Endothelial cell of umbilical vein (primary cell): ENCODE results near the gene MRGPRD. TPM values are rescaled to one million over a fixed set of nuclear protein-coding genes. Genes with fewer than 3 reads are reported as not detected.

Experiments
- BruUV-seq: library from RNA; stranded (reverse); fragments of 400-500 nt; replicated peaks from 2 replicates; lab custom pipeline; 2021; lab: Mats Ljungman, UMichigan
- CTCF ChIA-PET: fragments of 300-600, 350-600 bp; sonication (Branson Sonifier 250); formaldehyde crosslinking; loops from one replicate; lab custom pipeline; 2021; ENCODE audit warnings: antibody characterized with exemption, inconsistent platforms; lab: Charles Lee
- POLR2A ChIA-PET: fragments of 300-600, 350-600 bp; sonication (Branson Sonifier 250); formaldehyde crosslinking; loops from one replicate; lab custom pipeline; 2021; ENCODE audit warnings: antibody characterized with exemption, inconsistent platforms; lab: Charles Lee
- DNase-seq: peaks from one replicate; pipeline ENCODE4 v3.0.0-alpha.2; 2011; ENCODE audit warnings: low read depth, low spot score
- FAIRE-seq: peaks from 2 replicates; lab custom pipeline; 2011; peaks lifted over from hg19 to GRCh38; lab: Jason Lieb, UNC
- H2AFZ ChIP-seq: 2 replicates; pipeline ENCODE4 v1.6.0; 2012; ENCODE audit warnings: low read depth, low read length, control low read depth, inconsistent platforms
- H3K27ac ChIP-seq: 2 replicates; pipeline ENCODE4 v1.5.1; 2011; ENCODE audit warnings: low read depth, mild to moderate bottlenecking, control low read depth, low read length, moderate library complexity; ENCODE audit not compliant: insufficient read depth
- H3K27me3 ChIP-seq, 2 experiments: 2 replicates each; pipeline versions ENCODE4 v1.6.0 to v1.6.1; 2011; ENCODE audit warnings: low read length in 2 of 2, mixed read lengths in 1 of 2; ENCODE audit not compliant: control insufficient read depth in 2 of 2, insufficient read depth in 2 of 2
- H3K36me3 ChIP-seq, 2 experiments: 2 replicates in 1 of 2; 3 replicates in 1 of 2; pipeline ENCODE4 v1.5.1; 2011; ENCODE audit warnings: low read length in 2 of 2, mild to moderate bottlenecking in 1 of 2, moderate library complexity in 1 of 2; ENCODE audit not compliant: control insufficient read depth in 2 of 2, insufficient read depth in 2 of 2; ENCODE audit errors: extremely low read depth in 1 of 2
- H3K4me1 ChIP-seq: 3 replicates; pipeline ENCODE4 v1.5.1; 2011; ENCODE audit warnings: mild to moderate bottlenecking, low read length; ENCODE audit not compliant: control insufficient read depth, insufficient read depth; ENCODE audit errors: extremely low read depth
- H3K4me2 ChIP-seq: 2 replicates; pipeline ENCODE4 v1.6.1; 2011; ENCODE audit warnings: low read length, control low read depth, mixed read lengths; ENCODE audit not compliant: insufficient read depth
- H3K4me3 ChIP-seq, 3 experiments: fragments of 200-600 bp in 1 of 3; sonication (generic), shearing (Covaris generic) in 1 of 3; replicated peaks in 1 of 3; 2 replicates each; pipeline ENCODE4 v1.5.1; 2011 to 2016; ENCODE audit warnings: control low read depth in 3 of 3, low read length in 3 of 3, mild to moderate bottlenecking in 2 of 3, inconsistent platforms in 1 of 3, low read depth in 1 of 3, moderate library complexity in 1 of 3; ENCODE audit not compliant: insufficient read depth in 1 of 3
- H3K79me2 ChIP-seq: 2 replicates; pipeline ENCODE4 v1.6.0; 2012; ENCODE audit warnings: low read length, inconsistent platforms; ENCODE audit not compliant: control insufficient read depth, insufficient read depth
- H3K9ac ChIP-seq: replicated peaks from 2 replicates; pipeline ENCODE3; 2011; ENCODE audit warnings: low read length, control low read depth; ENCODE audit not compliant: insufficient read depth; ENCODE audit errors: extremely low read depth
- H3K9me1 ChIP-seq: replicated peaks from 3 replicates; pipeline ENCODE4 v1.6.0; 2011; ENCODE audit warnings: mild to moderate bottlenecking, low read length; ENCODE audit not compliant: control insufficient read depth, insufficient read depth; ENCODE audit errors: extremely low read depth
- H3K9me3 ChIP-seq: replicated peaks from 2 replicates; pipeline ENCODE4 v1.5.1; 2012; ENCODE audit warnings: low read length, inconsistent platforms; ENCODE audit not compliant: control insufficient read depth, insufficient read depth
- H4K20me1 ChIP-seq: replicated peaks from 2 replicates; pipeline ENCODE3; 2011; ENCODE audit warnings: mild to moderate bottlenecking, low read length; ENCODE audit not compliant: control insufficient read depth, insufficient read depth; ENCODE audit errors: extremely low read depth
- CTCF ChIP-seq, 2 donors: IDR thresholded peaks; 1 replicate in 1 of 2; 2 replicates in 1 of 2; pipeline ENCODE4 v1.5.1; 2011; ENCODE audit warnings: low read length in 2 of 2, mild to moderate bottlenecking in 2 of 2, moderate library complexity in 2 of 2, control low read depth in 1 of 2, inconsistent platforms in 1 of 2, low read depth in 1 of 2; ENCODE audit not compliant: insufficient read depth in 1 of 2; ENCODE audit errors: extremely low read depth in 1 of 2
- EZH2 ChIP-seq: IDR thresholded peaks from 2 replicates; pipeline ENCODE4 v1.6.1; 2012; ENCODE audit warnings: borderline replicate concordance, low read depth, mild to moderate bottlenecking, moderate library complexity, low read length, inconsistent platforms; ENCODE audit not compliant: severe bottlenecking
- FOS ChIP-seq: IDR thresholded peaks from 2 replicates; pipeline ENCODE4 v1.6.1; 2011; ENCODE audit warnings: mild to moderate bottlenecking, low read length, moderate library complexity, borderline replicate concordance; ENCODE audit not compliant: insufficient read depth
- GATA2 ChIP-seq: IDR thresholded peaks from 2 replicates; pipeline ENCODE4 v1.7.0; 2011; ENCODE audit warnings: low read depth, mild to moderate bottlenecking, moderate library complexity, mixed read lengths, low read length; ENCODE audit not compliant: insufficient read length, insufficient read depth
- JUN ChIP-seq: IDR thresholded peaks from 2 replicates; pipeline ENCODE4 v1.6.1; 2011; ENCODE audit warnings: borderline replicate concordance, low read depth; ENCODE audit not compliant: insufficient read length, insufficient read depth
- MAX ChIP-seq: IDR thresholded peaks from 2 replicates; pipeline ENCODE4 v1.6.1; 2011; ENCODE audit not compliant: insufficient read depth, insufficient read length
- MYC ChIP-seq: IDR thresholded peaks from one replicate; pipeline ENCODE4 v1.6.1; 2011; ENCODE audit warnings: mild to moderate bottlenecking, low read depth, low read length
- POLR2A ChIP-seq: IDR thresholded peaks from 2 replicates; pipeline ENCODE4 v1.6.1; 2012; ENCODE audit warnings: low read depth, mild to moderate bottlenecking, control low read depth, low read length
- POLR2AphosphoS5 ChIP-seq: IDR thresholded peaks from 2 replicates; pipeline ENCODE4 v1.6.1; 2012; ENCODE audit warnings: low read depth, mild to moderate bottlenecking, control low read depth, low read length, moderate library complexity; ENCODE audit not compliant: insufficient read depth
- dilution Hi-C: fragments of 300-500 bp; cut with MboI; formaldehyde crosslinking; loops from one replicate; pipeline ENCODE4 v1.15.0; 2019; ENCODE audit warnings: low sequenced_read_pairs; ENCODE audit not compliant: extremely low pct_ligation_motif_present
- intact Hi-C: fragments of 100-400 bp; cut with micrococcal nuclease; formaldehyde crosslinking; loops from one replicate; pipeline ENCODE4 v1.10.0; 2022
- polyA plus RNA-seq, 4 experiments: library from polyadenylated mRNA; depleted of rRNA in 3 of 4; stranded (reverse) in 3 of 4; unstranded in 1 of 4; fragments of >200 nt; gene quantifications; 2 replicates each; pipeline versions ENCODE4 v1.2.1 to v1.2.3, GENCODE V29; 2011 to 2012; ENCODE audit warnings: missing spikeins in 1 of 4
- total RNA-seq: library from RNA; stranded (reverse); gene quantifications from 2 replicates; pipeline ENCODE4 v1.2.3, GENCODE V29; 2021

The MRGPRD gene
- total and polyA plus RNA-seq, 2 donors (not counting 3 experiments of a cell fraction or from before 2014, with no cell fraction given): not detected

GRCh38 chr11:69004411-69005182, 23.8 kb upstream of the MRGPRD start:
- Histone ChIP-seq H3K9me3 (no peaks in the 10 kb centered on the region), H3K9me1 (no peaks in the 10 kb centered on the region), H4K20me1 (no peaks in the 10 kb centered on the region), H3K27ac (no peak overlapping the region), H3K4me1 (peaks cover 4% of the 10 kb centered on the region), H3K79me2 (no peaks in the 10 kb centered on the region), H3K4me2 (no peak overlapping the region), H3K36me3 (no peaks in the 10 kb centered on the region), H3K9ac (no peak overlapping the region), H3K4me3 (no peak overlapping the region), H2AFZ (no peak overlapping the region), H3K27me3 (peaks cover 0 to 2% of the 10 kb centered on the region in 2 experiments)
- no TSS peak for BruUV-seq
- CTCF ChIA-PET: no interaction called here
- POLR2A ChIA-PET: no interaction called here
- intact Hi-C loops: no loop called here
- no peak for DNase-seq
- dilution Hi-C loops: no loop called here
- no peak for FAIRE-seq
- TF ChIP-seq MAX (no peak), GATA2 (no peak), POLR2AphosphoS5 (no peak), FOS (no peak), JUN (no peak)

- H3K36me3 ChIP-seq: no peaks in the 10 kb centered on the region
- H3K9ac ChIP-seq: no peak overlapping the region
- H3K27ac ChIP-seq: no peak overlapping the region
- TF ChIP-seq MAX: no peak
- TF ChIP-seq EZH2: no peak
- TF ChIP-seq MYC: no peak
- TF ChIP-seq POLR2AphosphoS5: no peak
- TF ChIP-seq POLR2A: no peak
- TF ChIP-seq CTCF (IDR thresholded peaks at IDR 0.05; ENCODE audit: extremely low read depth in 1 of 2, insufficient read depth in 1 of 2, low read depth in 1 of 2, low read length in 2 of 2): no peak
- no peak for TF ChIP-seq JUN
- no peak for TF ChIP-seq GATA2
- peaks cover 4% of the 10 kb centered on the region for H3K4me1 ChIP-seq
- H4K20me1 ChIP-seq: no peaks in the 10 kb centered on the region
- H3K9me1 ChIP-seq: no peaks in the 10 kb centered on the region
- H3K4me2 ChIP-seq: no peak overlapping the region
- FAIRE-seq: no peak
- no TSS peak for BruUV-seq
- POLR2A ChIA-PET: no interaction called here
- no peak for DNase-seq
- no peaks in the 10 kb centered on the region for H3K9me3 ChIP-seq
- CTCF ChIA-PET: no interaction called here
- peaks cover 0 to under 1% of the 10 kb centered on the region in 2 experiments for H3K27me3 ChIP-seq
- intact Hi-C loops: no loop called here
- H3K79me2 ChIP-seq: no peaks in the 10 kb centered on the region
- no peak overlapping the region for H3K4me3 ChIP-seq
- dilution Hi-C loops: no loop called here
- no peak overlapping the region for H2AFZ ChIP-seq
Observed at GRCh38 chr11:69003866-69004367, 23.1 kb upstream of the MRGPRD start.
